ENCODE data around the gene CDAN1.

DNA sequence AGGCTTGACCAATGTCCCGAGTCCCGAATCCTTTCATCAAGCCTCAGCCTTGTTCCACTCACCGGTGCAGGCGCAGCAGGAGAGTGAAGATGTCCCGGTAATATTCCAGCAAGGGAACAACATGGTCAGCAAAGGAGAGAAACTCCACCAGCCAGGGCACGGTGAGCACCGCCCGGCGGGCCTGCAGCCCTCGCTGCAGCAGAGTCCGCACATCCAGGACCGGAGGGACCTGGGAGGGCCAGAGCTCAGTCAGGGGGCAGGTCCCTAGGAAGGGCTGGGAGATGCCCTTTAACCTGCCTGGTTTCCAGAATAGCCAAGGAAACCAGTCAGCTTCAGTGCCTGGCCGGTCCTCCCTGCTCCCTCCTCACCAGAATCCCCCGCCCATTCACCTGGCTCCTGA is 6.4 kb downstream of the CDAN1 start:
- TF ChIP-seq CTCF (IDR thresholded peaks at IDR 0.05; ENCODE audit: poor library complexity, severe bottlenecking) (no peak), MXI1 (conservative IDR thresholded peaks at IDR 0.05; ENCODE audit: poor library complexity, severe bottlenecking) (no peak), TAF1 (IDR thresholded peaks at IDR 0.05; ENCODE audit: low read depth) (no peak), EP300 (conservative IDR thresholded peaks at IDR 0.05; ENCODE audit: poor library complexity, severe bottlenecking) (no peak), EZH2 (IDR thresholded peaks at IDR 0.05; ENCODE audit: borderline replicate concordance, insufficient read depth, low read length, poor library complexity, severe bottlenecking) (no peak)

Data from neural cell (in vitro differentiated cells).